ENCODE data around the gene FOXA2. TPM values are rescaled to one million over a fixed set of nuclear protein-coding genes. Genes with fewer than 3 reads are reported as not detected.

The FOXA2 gene
- total and polyA plus RNA-seq, 2 donors from 2014 or later, result 0.13 TPM; not detected in 1

DNA sequence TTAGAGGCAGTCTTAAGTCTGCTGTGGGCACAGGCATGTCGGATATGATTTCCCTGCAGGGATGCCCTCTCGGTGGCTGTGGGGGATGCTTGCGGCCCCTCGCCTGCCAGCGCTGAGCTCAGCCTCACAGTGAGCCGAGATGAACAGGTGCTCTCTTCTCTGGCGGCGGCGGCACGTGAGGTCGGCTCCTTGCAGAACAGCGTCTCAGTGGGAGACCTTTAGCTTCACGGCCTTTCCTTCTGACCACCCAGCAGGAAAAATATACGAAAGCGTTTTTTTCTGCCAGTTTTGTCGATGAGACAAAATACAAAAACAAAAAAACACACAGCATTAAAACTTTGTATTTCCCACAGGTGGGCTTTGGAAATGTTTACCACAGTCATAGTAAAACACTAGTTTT is 23.6 kb downstream of the FOXA2 start:
- TF ChIP-seq, protein P1, sequence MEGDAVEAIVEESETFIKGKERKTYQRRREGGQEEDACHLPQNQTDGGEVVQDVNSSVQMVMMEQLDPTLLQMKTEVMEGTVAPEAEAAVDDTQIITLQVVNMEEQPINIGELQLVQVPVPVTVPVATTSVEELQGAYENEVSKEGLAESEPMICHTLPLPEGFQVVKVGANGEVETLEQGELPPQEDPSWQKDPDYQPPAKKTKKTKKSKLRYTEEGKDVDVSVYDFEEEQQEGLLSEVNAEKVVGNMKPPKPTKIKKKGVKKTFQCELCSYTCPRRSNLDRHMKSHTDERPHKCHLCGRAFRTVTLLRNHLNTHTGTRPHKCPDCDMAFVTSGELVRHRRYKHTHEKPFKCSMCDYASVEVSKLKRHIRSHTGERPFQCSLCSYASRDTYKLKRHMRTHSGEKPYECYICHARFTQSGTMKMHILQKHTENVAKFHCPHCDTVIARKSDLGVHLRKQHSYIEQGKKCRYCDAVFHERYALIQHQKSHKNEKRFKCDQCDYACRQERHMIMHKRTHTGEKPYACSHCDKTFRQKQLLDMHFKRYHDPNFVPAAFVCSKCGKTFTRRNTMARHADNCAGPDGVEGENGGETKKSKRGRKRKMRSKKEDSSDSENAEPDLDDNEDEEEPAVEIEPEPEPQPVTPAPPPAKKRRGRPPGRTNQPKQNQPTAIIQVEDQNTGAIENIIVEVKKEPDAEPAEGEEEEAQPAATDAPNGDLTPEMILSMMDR (IDR thresholded peaks at IDR 0.05; ENCODE audit: borderline replicate concordance, extremely low read depth, insufficient read depth), result no peak
- FAIRE-seq, result no peak

DNA sequence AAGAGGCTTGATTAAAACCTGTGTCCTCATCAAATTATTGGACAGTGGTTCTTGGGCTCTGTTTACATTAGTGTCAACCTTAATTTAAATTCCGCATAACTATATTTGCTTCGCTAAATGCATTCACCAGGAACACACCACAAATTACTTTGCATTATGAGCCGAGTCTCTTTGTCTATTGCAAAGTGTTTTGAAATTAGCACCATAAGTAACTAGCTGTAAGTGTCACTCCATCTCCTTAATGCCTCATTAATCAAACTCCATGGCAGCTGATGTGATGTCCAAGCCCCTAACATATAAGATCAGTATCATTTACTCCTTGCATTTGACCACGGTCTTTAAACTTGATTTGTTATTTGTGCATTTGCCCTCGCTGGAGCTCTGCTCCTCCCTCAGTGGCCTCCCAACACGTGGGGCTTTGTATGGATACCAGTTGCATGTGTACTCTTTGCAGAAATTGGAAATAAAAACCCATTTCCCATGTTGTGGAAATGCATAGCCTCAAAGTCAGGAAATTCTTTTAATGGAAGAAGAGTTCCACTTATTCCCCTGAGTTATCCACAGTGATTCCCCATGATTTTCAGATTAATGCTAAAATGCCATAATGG is 24.6 kb downstream of the FOXA2 start:
- H3K27ac ChIP-seq (ENCODE audit: low read depth in 2 of 2, low read length in 2 of 2), result no peak overlapping the region
- no peak overlapping the region for H3K4me3 ChIP-seq (ENCODE audit: low read length in 3 of 3)
- H3K36me3 ChIP-seq (ENCODE audit: control insufficient read depth in 2 of 3, insufficient read depth in 3 of 3, low read length in 3 of 3), result no peaks in the 10 kb centered on the region
- H3K4me1 ChIP-seq (ENCODE audit: control insufficient read depth in 2 of 3, insufficient read depth in 2 of 3, low read depth in 1 of 3, low read length in 3 of 3), result no peaks in the 10 kb centered on the region
- DNase-seq, result no peak
- peaks cover 58% of the 10 kb centered on the region for H3K27me3 ChIP-seq (ENCODE audit: control insufficient read depth, insufficient read depth, low read length)
- no peaks in the 10 kb centered on the region for H3K9me3 ChIP-seq (ENCODE audit: control insufficient read depth in 2 of 3, insufficient read depth in 1 of 3, low read length in 3 of 3)
- intact Hi-C loops (cut with DNase I), result no loop called here
- FAIRE-seq, result no peak
- TF ChIP-seq, protein P1 (IDR thresholded peaks at IDR 0.05; ENCODE audit: borderline replicate concordance, extremely low read depth, insufficient read depth), result no peak
- H3K9ac ChIP-seq (ENCODE audit: low read length in 3 of 3), result no peak overlapping the region

More for the DNA sequence above, 23.6 kb downstream of the FOXA2 start:
- Histone ChIP-seq H3K9me3 (ENCODE audit: control insufficient read depth in 2 of 3, insufficient read depth in 1 of 3, low read length in 3 of 3) (no peaks in the 10 kb centered on the region), H3K27me3 (ENCODE audit: control insufficient read depth, insufficient read depth, low read length) (peaks cover 66% of the 10 kb centered on the region), H3K4me3 (ENCODE audit: low read length in 3 of 3) (no peak overlapping the region), H3K4me1 (ENCODE audit: control insufficient read depth in 2 of 3, insufficient read depth in 2 of 3, low read depth in 1 of 3, low read length in 3 of 3) (no peaks in the 10 kb centered on the region), H3K9ac (ENCODE audit: low read length in 3 of 3) (no peak overlapping the region), H3K27ac (ENCODE audit: low read depth in 2 of 2, low read length in 2 of 2) (no peak overlapping the region), H3K36me3 (ENCODE audit: control insufficient read depth in 2 of 3, insufficient read depth in 3 of 3, low read length in 3 of 3) (no peaks in the 10 kb centered on the region)
- intact Hi-C loops (cut with DNase I), result no loop called here
- no peak for DNase-seq

DNA sequence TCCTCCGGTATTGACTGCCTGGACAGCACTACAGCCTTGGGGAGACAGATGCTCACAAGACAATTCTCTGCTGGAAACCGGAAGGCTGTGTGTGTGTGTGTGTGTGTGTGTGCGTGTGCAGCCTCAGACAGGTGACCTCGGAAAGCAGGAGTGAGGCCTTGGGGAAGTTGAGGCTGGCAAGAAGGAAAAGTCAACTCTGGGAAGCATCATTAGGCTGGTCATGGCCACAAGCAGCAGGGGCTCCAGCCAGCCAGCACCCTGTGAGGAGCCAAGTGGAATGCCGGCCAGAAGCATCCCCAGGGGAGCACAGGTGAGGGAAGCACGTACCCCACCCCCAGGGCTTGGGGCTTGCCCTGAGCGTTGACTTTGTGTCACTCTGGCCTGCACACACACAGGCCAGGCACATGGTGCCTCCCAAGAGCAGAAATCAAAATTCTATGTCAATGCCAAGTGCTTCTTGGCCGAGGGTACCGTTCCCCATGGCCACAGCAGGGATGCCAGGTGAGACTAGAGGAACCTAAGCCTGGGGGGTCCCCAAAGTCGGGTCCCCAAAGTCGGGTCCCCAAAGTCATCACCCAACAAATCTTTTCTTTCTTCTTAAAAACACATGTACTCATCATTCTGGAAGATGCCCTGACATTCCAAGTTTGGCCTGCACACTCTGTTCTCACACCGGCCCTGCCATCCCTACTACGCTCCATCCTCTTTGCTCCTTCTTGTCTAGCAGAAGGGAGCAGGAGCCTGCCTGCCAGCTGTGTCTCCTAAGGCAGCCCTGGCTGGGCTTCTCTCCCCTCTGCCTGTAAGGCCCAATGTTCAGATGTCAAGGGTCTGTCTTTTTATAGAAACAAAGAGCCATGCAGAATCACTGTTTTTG is 26.7 kb downstream of the FOXA2 start:
- Histone ChIP-seq H3K27ac (ENCODE audit: low read depth in 2 of 2, low read length in 2 of 2) (no peak overlapping the region), H3K9ac (ENCODE audit: low read length in 3 of 3) (no peak overlapping the region), H3K4me1 (ENCODE audit: control insufficient read depth in 2 of 3, insufficient read depth in 2 of 3, low read depth in 1 of 3, low read length in 3 of 3) (no peaks in the 10 kb centered on the region), H3K9me3 (ENCODE audit: control insufficient read depth in 2 of 3, insufficient read depth in 1 of 3, low read length in 3 of 3) (no peaks in the 10 kb centered on the region), H3K36me3 (ENCODE audit: control insufficient read depth in 2 of 3, insufficient read depth in 3 of 3, low read length in 3 of 3) (no peaks in the 10 kb centered on the region), H3K4me3 (ENCODE audit: low read length in 3 of 3) (no peak overlapping the region), H3K27me3 (ENCODE audit: control insufficient read depth, insufficient read depth, low read length) (peaks cover 41% of the 10 kb centered on the region)
- no peak for FAIRE-seq
- intact Hi-C loops (cut with DNase I), result no loop called here
- no peak for DNase-seq
- TF ChIP-seq, protein P1 (IDR thresholded peaks at IDR 0.05; ENCODE audit: borderline replicate concordance, extremely low read depth, insufficient read depth), result no peak

Data from kidney (tissue), 14 donors.